H1 (cell line): ENCODE measurements around the gene ZBTB26. TPM values are rescaled to one million over a fixed set of nuclear protein-coding genes. Genes with fewer than 3 reads are reported as not detected.

Experiments used
- CTCF ChIA-PET: fragments of 300-600 bp; sonication (Branson Sonifier 250); formaldehyde crosslinking; loops from one replicate; lab custom pipeline; 2021; ENCODE audit not compliant: partially characterized antibody; lab: Charles Lee
- POLR2A ChIA-PET: fragments of 300-600 bp; sonication (Branson Sonifier 250); formaldehyde crosslinking; loops from one replicate; lab custom pipeline; 2021; ENCODE audit warnings: inconsistent platforms; ENCODE audit not compliant: partially characterized antibody; lab: Charles Lee
- DNase-seq, 2 experiments: peaks; one replicate each; pipeline versions ENCODE4 v3.0.0 to v3.0.0-alpha.2; 2010 to 2022; ENCODE audit warnings: low spot score in 2 of 2, low read depth in 1 of 2, mixed read lengths in 1 of 2
- FAIRE-seq: peaks from 2 replicates; lab custom pipeline; 2011; peaks lifted over from hg19 to GRCh38; lab: Jason Lieb, UNC
- H2AFZ ChIP-seq: 2 replicates; pipeline ENCODE4 v1.8.1; 2012; ENCODE audit warnings: low read length, inconsistent platforms
- H2AK5ac ChIP-seq: 2 replicates; pipeline ENCODE4 v1.6.1; 2013; ENCODE audit warnings: low read depth, low read length
- H2BK120ac ChIP-seq: replicated peaks from 2 replicates; pipeline ENCODE3; 2013; ENCODE audit warnings: low read depth, low read length, inconsistent platforms
- H2BK12ac ChIP-seq: 2 replicates; pipeline ENCODE4 v1.6.1; 2013; ENCODE audit warnings: low read depth, low read length
- H2BK15ac ChIP-seq: 2 replicates; pipeline ENCODE4 v1.6.1; 2013; ENCODE audit warnings: low read length
- H2BK20ac ChIP-seq: 2 replicates; pipeline ENCODE4 v1.6.1; 2013; ENCODE audit warnings: low read length
- H2BK5ac ChIP-seq: 2 replicates; pipeline ENCODE4 v1.6.1; 2013; ENCODE audit warnings: low read depth, low read length
- H3K14ac ChIP-seq: 2 replicates; pipeline ENCODE4 v1.6.1; 2013; ENCODE audit warnings: inconsistent platforms; ENCODE audit not compliant: insufficient read length
- H3K18ac ChIP-seq: 2 replicates; pipeline ENCODE4 v1.6.1; 2013; ENCODE audit warnings: low read length; ENCODE audit errors: extremely low read depth
- H3K23ac ChIP-seq: 2 replicates; pipeline ENCODE4 v1.6.1; 2013; ENCODE audit warnings: inconsistent platforms; ENCODE audit not compliant: insufficient read length
- H3K23me2 ChIP-seq: 2 replicates; pipeline ENCODE4 v1.6.1; 2013; ENCODE audit warnings: low read depth, low read length
- H3K27ac ChIP-seq: 2 replicates; pipeline ENCODE4 v1.6.1; 2011; ENCODE audit warnings: low read depth, low read length, inconsistent platforms
- H3K27me3 ChIP-seq, 4 experiments: replicated peaks in 1 of 4; 1 replicate in 1 of 4; 2 replicates in 3 of 4; pipeline versions ENCODE4 v1.6.1 to v1.8.1; 2011 to 2013; ENCODE audit warnings: low read length in 3 of 4, mild to moderate bottlenecking in 3 of 4, inconsistent platforms in 2 of 4, mixed read lengths in 2 of 4, moderate library complexity in 1 of 4; ENCODE audit not compliant: control insufficient read depth in 3 of 4, insufficient read depth in 3 of 4; ENCODE audit errors: extremely low read depth in 1 of 4
- H3K36me3 ChIP-seq, 4 experiments: 2 replicates each; pipeline versions ENCODE4 v1.6.1 to v1.8.1; 2011 to 2013; ENCODE audit warnings: mild to moderate bottlenecking in 4 of 4, low read length in 3 of 4, moderate library complexity in 2 of 4, control low read depth in 1 of 4, inconsistent platforms in 1 of 4; ENCODE audit not compliant: insufficient read depth in 4 of 4, control insufficient read depth in 2 of 4
- H3K4ac ChIP-seq: replicated peaks from 2 replicates; pipeline ENCODE3; 2013; ENCODE audit warnings: low read length, low read depth, mixed read lengths, inconsistent platforms; ENCODE audit not compliant: insufficient read length
- H3K4me1 ChIP-seq, 4 experiments: replicated peaks in 1 of 4; 1 replicate in 1 of 4; 2 replicates in 3 of 4; pipeline versions ENCODE4 v1.6.1 to v1.8.1; 2011 to 2013; ENCODE audit warnings: low read length in 3 of 4, inconsistent platforms in 2 of 4, mixed read lengths in 1 of 4; ENCODE audit not compliant: insufficient read depth in 4 of 4, control insufficient read depth in 3 of 4
- H3K4me2 ChIP-seq, 2 experiments: 2 replicates each; pipeline versions ENCODE4 v1.6.1 to v1.8.1; 2011 to 2013; ENCODE audit warnings: low read depth in 2 of 2, low read length in 2 of 2, control low read depth in 1 of 2, inconsistent platforms in 1 of 2, mild to moderate bottlenecking in 1 of 2; ENCODE audit not compliant: insufficient read depth in 1 of 2
- H3K4me3 ChIP-seq, 4 experiments: fragments of 200-600, 300-600 bp in 1 of 4; sonication (generic), shearing (Covaris generic), sonication (Bioruptor Twin) in 1 of 4; 2 replicates each; pipeline versions ENCODE4 v1.5.1 to v1.8.1; 2011 to 2016; ENCODE audit warnings: low read length in 4 of 4, low read depth in 3 of 4, control low read depth in 2 of 4, inconsistent platforms in 2 of 4, mild to moderate bottlenecking in 2 of 4, mixed read lengths in 1 of 4, moderate library complexity in 1 of 4; ENCODE audit not compliant: insufficient read depth in 2 of 4; ENCODE audit errors: extremely low read depth in 1 of 4
- H3K56ac ChIP-seq: replicated peaks from 2 replicates; pipeline ENCODE3; 2013; ENCODE audit warnings: low read depth, mild to moderate bottlenecking, mixed read lengths, low read length, inconsistent platforms; ENCODE audit not compliant: insufficient read length
- H3K79me1 ChIP-seq: 2 replicates; pipeline ENCODE4 v1.6.1; 2013; ENCODE audit warnings: low read depth, low read length, control low read depth
- H3K79me2 ChIP-seq, 2 experiments: 2 replicates each; pipeline versions ENCODE4 v1.6.1 to v1.8.1; 2012 to 2013; ENCODE audit warnings: low read length in 2 of 2, mild to moderate bottlenecking in 2 of 2, inconsistent platforms in 1 of 2; ENCODE audit not compliant: insufficient read depth in 2 of 2, control insufficient read depth in 1 of 2
- H3K9ac ChIP-seq, 4 experiments: replicated peaks in 1 of 4; 1 replicate in 1 of 4; 2 replicates in 3 of 4; pipeline versions ENCODE4 v1.6.1 to v1.8.1; 2011 to 2013; ENCODE audit warnings: low read depth in 3 of 4, low read length in 3 of 4, control low read depth in 2 of 4, mild to moderate bottlenecking in 2 of 4, moderate library complexity in 2 of 4, inconsistent platforms in 1 of 4; ENCODE audit errors: extremely low read depth in 1 of 4
- H3K9me3 ChIP-seq, 2 experiments: 2 replicates each; pipeline versions ENCODE4 v1.6.1 to v1.8.1; 2012 to 2013; ENCODE audit warnings: mild to moderate bottlenecking in 2 of 2, moderate library complexity in 2 of 2, control low read depth in 1 of 2, inconsistent platforms in 1 of 2, low read depth in 1 of 2, low read length in 1 of 2, mixed read lengths in 1 of 2; ENCODE audit not compliant: insufficient read depth in 2 of 2
- H4K20me1 ChIP-seq, 2 experiments: replicated peaks in 1 of 2; 2 replicates each; pipeline versions ENCODE3 to v1.8.1; 2011 to 2013; ENCODE audit warnings: inconsistent platforms in 2 of 2, low read length in 2 of 2, mild to moderate bottlenecking in 1 of 2; ENCODE audit not compliant: insufficient read depth in 2 of 2, control insufficient read depth in 1 of 2
- H4K5ac ChIP-seq: 2 replicates; pipeline ENCODE4 v1.6.1; 2013; ENCODE audit warnings: low read length, low read depth, mixed read lengths, inconsistent platforms; ENCODE audit not compliant: insufficient read length
- H4K8ac ChIP-seq: 2 replicates; pipeline ENCODE4 v1.8.0; 2013; ENCODE audit warnings: mild to moderate bottlenecking, moderate library complexity, low read length, inconsistent platforms; ENCODE audit not compliant: insufficient read depth; ENCODE audit errors: extremely low read depth
- H4K91ac ChIP-seq: replicated peaks from 2 replicates; pipeline ENCODE3; 2013; ENCODE audit warnings: low read length, mixed read lengths, inconsistent platforms; ENCODE audit not compliant: insufficient read length
- ATF3 ChIP-seq: IDR thresholded peaks from 2 replicates; pipeline ENCODE4 v1.6.1; 2011; ENCODE audit warnings: low read depth, mild to moderate bottlenecking, low read length; ENCODE audit not compliant: insufficient read depth
- CEBPB ChIP-seq: IDR thresholded peaks from 2 replicates; pipeline ENCODE4 v1.6.1; 2012; ENCODE audit warnings: low read depth, low read length
- CTBP2 ChIP-seq: IDR thresholded peaks from 2 replicates; pipeline ENCODE4 v1.7.0; 2011; ENCODE audit warnings: borderline replicate concordance, mild to moderate bottlenecking, moderate library complexity, mixed read lengths, low read length; ENCODE audit not compliant: insufficient read depth, insufficient read length
- GABPA ChIP-seq: IDR thresholded peaks from 2 replicates; pipeline ENCODE4 v1.6.1; 2011; ENCODE audit warnings: mild to moderate bottlenecking, low read length, moderate library complexity, borderline replicate concordance; ENCODE audit not compliant: insufficient read depth
- HDAC2 ChIP-seq, 2 experiments: fragments of 300-600 bp in 1 of 2; sonication (generic) in 1 of 2; IDR thresholded peaks; 2 replicates each; pipeline ENCODE4 v1.6.1; 2011 to 2012; ENCODE audit warnings: low read depth in 2 of 2, low read length in 2 of 2, mild to moderate bottlenecking in 2 of 2, moderate library complexity in 2 of 2, borderline replicate concordance in 1 of 2, inconsistent platforms in 1 of 2
- HDAC6 ChIP-seq: IDR thresholded peaks from one replicate; pipeline ENCODE4 v1.7.1; 2012; ENCODE audit warnings: low read depth, mild to moderate bottlenecking, inconsistent platforms, low read length, moderate library complexity
- KDM4A ChIP-seq: IDR thresholded peaks from one replicate; pipeline ENCODE4 v1.7.1; 2012; ENCODE audit warnings: low read depth, mild to moderate bottlenecking, moderate library complexity, low read length, inconsistent platforms; ENCODE audit not compliant: severe bottlenecking
- MAFK ChIP-seq: IDR thresholded peaks from 2 replicates; pipeline ENCODE4 v1.6.1; 2012; ENCODE audit warnings: low read depth, mild to moderate bottlenecking, improper control_type of control experiment, low read length
- POLR2A ChIP-seq, 2 experiments: IDR thresholded peaks; 1 replicate in 1 of 2; 2 replicates in 1 of 2; pipeline ENCODE4 v1.6.1; 2011; ENCODE audit warnings: low read depth in 2 of 2, low read length in 2 of 2, mild to moderate bottlenecking in 2 of 2; ENCODE audit errors: control extremely low read depth in 1 of 2
- RBBP5 ChIP-seq: IDR thresholded peaks from 2 replicates; pipeline ENCODE4 v1.7.1; 2012; ENCODE audit warnings: low read depth, mild to moderate bottlenecking, inconsistent platforms, low read length, moderate library complexity, borderline replicate concordance
- SAP30 ChIP-seq: fragments of 300-600 bp; sonication (generic); IDR thresholded peaks from 2 replicates; pipeline ENCODE4 v1.7.1; 2012; ENCODE audit warnings: low read length, moderate library complexity, mild to moderate bottlenecking, inconsistent platforms; ENCODE audit not compliant: insufficient read depth, insufficient replicate concordance
- SP1 ChIP-seq: IDR thresholded peaks from 2 replicates; pipeline ENCODE4 v1.6.1; 2011; ENCODE audit warnings: low read depth, low read length
- TAF7 ChIP-seq: optimal IDR thresholded peaks from 2 replicates; pipeline ENCODE3; 2011; ENCODE audit warnings: low read depth, mild to moderate bottlenecking, inconsistent platforms, low read length, moderate library complexity, borderline replicate concordance
- WGBS, 2 experiments: shearing (Covaris generic) in 1 of 2; methylation state at CpG; one replicate each; pipeline versions ENCODE4 v1.1.6 to v1.1.7; 2013 to 2015; ENCODE audit warnings: low lambda C conversion rate in 2 of 2, mixed read lengths in 2 of 2, inconsistent platforms in 1 of 2, low coverage in 1 of 2, missing lambda C conversion rate in 1 of 2; ENCODE audit not compliant: insufficient replicate concordance in 2 of 2, insufficient coverage in 1 of 2, insufficient read length in 1 of 2; ENCODE audit errors: extremely low coverage in 1 of 2, missing lambda C conversion rate in 1 of 2; 5-methylcytosine and 5-hydroxymethylcytosine counted together
- polyA plus RNA-seq, 7 experiments: library from polyadenylated mRNA; depleted of rRNA in 3 of 7; stranded (reverse) in 5 of 7; unstranded in 2 of 7; fragments of >200 nt in 5 of 7; fragments of 200-250 nt in 2 of 7; gene quantifications; 1 replicate in 5 of 7; 2 replicates in 1 of 7; 4 replicates in 1 of 7; pipeline versions ENCODE4 v1.2.1 to v1.2.3, GENCODE V29; 2011 to 2013; ENCODE audit warnings: missing spikeins in 2 of 7, mixed read lengths in 2 of 7
- total RNA-seq: library from RNA; stranded (reverse); fragmentation: NEBNext Ultra II Directional; extraction: Animal tissue kit (Norgen Biotek cat#: 25700); gene quantifications from 2 replicates; pipeline ENCODE4 v1.2.1, GENCODE V29; 2021

The ZBTB26 gene
- total and polyA plus RNA-seq, 2 of the 8 experiments (the other 6 are each of a cell fraction or from before 2014, with no cell fraction given), result 5.7 to 7.4 TPM

GRCh38 chr9:122936883-122937282, 5.6 kb upstream of the ZBTB26 start:
- ChIA-PET CTCF (no interaction called here), POLR2A (interaction anchor here (2.1 kb wide), 1 partner anchor 24 kb away, joined by 6 read pairs; the partner anchor contains the start of gene ZBTB6)
- no peak for FAIRE-seq
- TF ChIP-seq ATF3 (no peak), HDAC6 (no peak), HDAC2 (IDR thresholded peaks at IDR 0.05; ENCODE audit: borderline replicate concordance in 1 of 2, low read depth in 2 of 2, low read length in 2 of 2) (no peak), CEBPB (no peak), POLR2A (IDR thresholded peaks at IDR 0.05; ENCODE audit: control extremely low read depth in 1 of 2, low read depth in 2 of 2, low read length in 2 of 2) (no peak), GABPA (no peak), CTBP2 (no peak), MAFK (no peak), TAF7 (no peak), KDM4A (no peak), RBBP5 (no peak), SAP30 (no peak), SP1 (no peak)

More at GRCh38 chr9:122936883-122937282, 5.6 kb upstream of the ZBTB26 start:
- Histone ChIP-seq H3K56ac (no peak overlapping the region), H3K9me3 (no peaks in the 10 kb centered on the region), H3K27ac (no peak overlapping the region), H3K23me2 (peaks cover 7% of the 10 kb centered on the region), H2BK20ac (no peak overlapping the region), H3K4ac (no peak overlapping the region), H3K4me3 (no peak overlapping the region), H3K14ac (no peak overlapping the region), H2BK12ac (no peak overlapping the region), H3K36me3 (peaks cover 8 to 15% (median 9%) of the 10 kb centered on the region in 4 experiments; a peak in 7 of 8 replicates), H3K27me3 (no peaks in the 10 kb centered on the region), H4K8ac (no peak overlapping the region), H4K5ac (no peak overlapping the region), H2BK120ac (no peak overlapping the region), H3K23ac (no peak overlapping the region), H3K4me1 (peaks cover 0 to 3% (median 1%) of the 10 kb centered on the region in 4 experiments; a peak in 2 of 7 replicates), H3K79me1 (0 out of 2 replicates have a peak, but pooled peaks cover 3% of the 10 kb centered on the region), H4K91ac (no peak overlapping the region), H2BK15ac (no peak overlapping the region), H3K9ac (no peak overlapping the region), H2AK5ac (no peak overlapping the region), H3K4me2 (no peak overlapping the region), H3K18ac (no peak overlapping the region), H3K79me2 (peaks cover 8 to 50% of the 10 kb centered on the region in 2 experiments), H4K20me1 (peaks cover 4 to 6% of the 10 kb centered on the region in 2 experiments), H2BK5ac (no peak overlapping the region), H2AFZ (no peak overlapping the region)
- DNase-seq, result no peak
- 83% methylated on average over 1 of the region's 1 CpG; no CpG with 5 or more reads in 1 of the 2 experiments for WGBS, 2 experiments
